Measurements from ENCODE around the gene KRT80. TPM values are rescaled to one million over a fixed set of nuclear protein-coding genes. Genes with fewer than 3 reads are reported as not detected.

Gene KRT80
- polyA plus RNA-seq, 2 of the 4 experiments (the other 2 are of a cell fraction), result 38.3 to 63.1 TPM

DNA sequence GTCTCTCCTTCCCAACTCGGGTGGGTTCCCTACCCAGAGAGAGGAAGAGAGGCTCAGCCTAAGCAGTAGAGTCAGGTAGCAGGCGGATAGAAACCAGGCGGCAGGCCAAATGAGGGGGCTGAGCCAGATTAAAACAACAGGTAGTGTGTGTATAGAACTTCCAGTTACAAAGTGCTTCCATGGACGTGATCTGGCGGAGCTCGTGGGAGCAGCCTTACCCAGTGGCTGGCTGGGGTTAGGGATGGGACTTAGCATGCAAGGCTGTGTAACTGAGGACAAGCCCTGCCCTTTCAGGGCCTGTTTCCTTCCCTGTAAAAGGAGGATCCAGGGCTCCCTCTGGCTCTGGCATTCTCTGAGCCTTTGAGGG is 8.3 kb downstream of the KRT80 start (continued):
- TF ChIP-seq, protein P1, sequence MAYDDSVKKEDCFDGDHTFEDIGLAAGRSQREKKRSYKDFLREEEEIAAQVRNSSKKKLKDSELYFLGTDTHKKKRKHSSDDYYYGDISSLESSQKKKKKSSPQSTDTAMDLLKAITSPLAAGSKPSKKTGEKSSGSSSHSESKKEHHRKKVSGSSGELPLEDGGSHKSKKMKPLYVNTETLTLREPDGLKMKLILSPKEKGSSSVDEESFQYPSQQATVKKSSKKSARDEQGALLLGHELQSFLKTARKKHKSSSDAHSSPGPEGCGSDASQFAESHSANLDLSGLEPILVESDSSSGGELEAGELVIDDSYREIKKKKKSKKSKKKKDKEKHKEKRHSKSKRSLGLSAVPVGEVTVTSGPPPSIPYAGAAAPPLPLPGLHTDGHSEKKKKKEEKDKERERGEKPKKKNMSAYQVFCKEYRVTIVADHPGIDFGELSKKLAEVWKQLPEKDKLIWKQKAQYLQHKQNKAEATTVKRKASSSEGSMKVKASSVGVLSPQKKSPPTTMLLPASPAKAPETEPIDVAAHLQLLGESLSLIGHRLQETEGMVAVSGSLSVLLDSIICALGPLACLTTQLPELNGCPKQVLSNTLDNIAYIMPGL (CRISPR knock-in tag; IDR thresholded peaks at IDR 0.05; ENCODE audit: borderline replicate concordance), result no peak
- TF ChIP-seq HOXB5 (CRISPR knock-in tag; IDR thresholded peaks at IDR 0.05) (no peak), ESRRA (IDR thresholded peaks at IDR 0.05; ENCODE audit: borderline replicate concordance, low read length) (no peak), MAZ (IDR thresholded peaks at IDR 0.05; ENCODE audit: borderline replicate concordance, low read depth, low read length) (no peak), SREBF2 (IDR thresholded peaks at IDR 0.05) (no peak), KDM1A (IDR thresholded peaks at IDR 0.05; ENCODE audit: low read depth) (no peak)
- TF ChIP-seq, protein P2, sequence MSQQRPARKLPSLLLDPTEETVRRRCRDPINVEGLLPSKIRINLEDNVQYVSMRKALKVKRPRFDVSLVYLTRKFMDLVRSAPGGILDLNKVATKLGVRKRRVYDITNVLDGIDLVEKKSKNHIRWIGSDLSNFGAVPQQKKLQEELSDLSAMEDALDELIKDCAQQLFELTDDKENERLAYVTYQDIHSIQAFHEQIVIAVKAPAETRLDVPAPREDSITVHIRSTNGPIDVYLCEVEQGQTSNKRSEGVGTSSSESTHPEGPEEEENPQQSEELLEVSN (IDR thresholded peaks at IDR 0.05; ENCODE audit: borderline replicate concordance, low read depth), result no peak
- TF ChIP-seq, protein P3, sequence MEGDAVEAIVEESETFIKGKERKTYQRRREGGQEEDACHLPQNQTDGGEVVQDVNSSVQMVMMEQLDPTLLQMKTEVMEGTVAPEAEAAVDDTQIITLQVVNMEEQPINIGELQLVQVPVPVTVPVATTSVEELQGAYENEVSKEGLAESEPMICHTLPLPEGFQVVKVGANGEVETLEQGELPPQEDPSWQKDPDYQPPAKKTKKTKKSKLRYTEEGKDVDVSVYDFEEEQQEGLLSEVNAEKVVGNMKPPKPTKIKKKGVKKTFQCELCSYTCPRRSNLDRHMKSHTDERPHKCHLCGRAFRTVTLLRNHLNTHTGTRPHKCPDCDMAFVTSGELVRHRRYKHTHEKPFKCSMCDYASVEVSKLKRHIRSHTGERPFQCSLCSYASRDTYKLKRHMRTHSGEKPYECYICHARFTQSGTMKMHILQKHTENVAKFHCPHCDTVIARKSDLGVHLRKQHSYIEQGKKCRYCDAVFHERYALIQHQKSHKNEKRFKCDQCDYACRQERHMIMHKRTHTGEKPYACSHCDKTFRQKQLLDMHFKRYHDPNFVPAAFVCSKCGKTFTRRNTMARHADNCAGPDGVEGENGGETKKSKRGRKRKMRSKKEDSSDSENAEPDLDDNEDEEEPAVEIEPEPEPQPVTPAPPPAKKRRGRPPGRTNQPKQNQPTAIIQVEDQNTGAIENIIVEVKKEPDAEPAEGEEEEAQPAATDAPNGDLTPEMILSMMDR (IDR thresholded peaks at IDR 0.05), result no peak

DNA sequence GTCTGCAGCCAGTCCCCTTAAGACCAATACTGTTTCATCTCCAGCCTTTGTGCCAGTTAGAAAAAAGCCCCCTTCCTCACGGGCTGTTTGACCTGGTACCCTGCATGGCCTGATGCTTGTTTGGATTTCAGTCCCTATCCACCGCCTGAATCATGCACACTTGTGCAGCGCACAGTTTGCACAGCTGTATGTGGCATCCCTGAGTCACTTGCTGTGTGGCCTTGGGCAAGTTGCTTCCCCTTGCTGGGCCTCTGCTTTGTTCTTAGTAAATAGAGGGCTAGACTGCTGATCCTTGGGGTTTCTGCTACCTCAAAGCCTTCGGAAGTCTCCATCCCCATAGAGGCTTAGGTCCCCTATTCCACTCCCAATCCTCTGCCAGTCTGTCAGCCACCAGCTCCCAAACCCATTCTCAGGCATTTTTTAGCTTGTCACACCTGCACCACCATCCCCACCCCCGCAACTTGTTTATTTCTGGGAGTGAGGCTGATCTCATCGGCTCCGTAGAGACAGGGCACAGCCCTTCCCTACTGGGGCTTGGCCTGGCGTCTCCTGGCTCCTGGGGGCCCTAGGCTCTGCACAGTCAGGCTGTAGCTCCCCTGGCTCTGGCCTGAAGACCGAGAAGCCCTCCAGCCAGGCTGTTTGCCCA is 8.8 kb downstream of the KRT80 start:
- ATAC-seq (peak in 1 of 2 experiments; percentile 6; a peak in 2 of 6 replicates), DNase-seq (ENCODE audit: low read depth in 1 of 2, low spot score in 1 of 2) (no peak), FAIRE-seq (no peak)
- Histone ChIP-seq H3K4me3 (no peak overlapping the region), H3K4me1 (peaks cover 58% of the 10 kb centered on the region), H3K4me2 (peak overlapping the region; percentile 41; the same call in 2 of the 3 replicates), H3K27ac (peak overlapping the region; percentile 2 to 96; a peak in 3 of 6 replicates), H3K9me3 (no peaks in the 10 kb centered on the region)
- POLR2A ChIA-PET, result no interaction called here
- TF ChIP-seq HEYL (CRISPR knock-in tag; IDR thresholded peaks at IDR 0.05) (no peak), GATA3 (IDR thresholded peaks at IDR 0.05; ENCODE audit: borderline replicate concordance) (peak; percentile 29; the same call in 1 of the 2 replicates), CBX2 (IDR thresholded peaks at IDR 0.05; ENCODE audit: borderline replicate concordance, low read depth) (no peak), ZFP36 (IDR thresholded peaks at IDR 0.05; ENCODE audit: borderline replicate concordance, partially characterized antibody) (peak; percentile 75), FOSL2 (IDR thresholded peaks at IDR 0.05) (no peak), FOSL2 (CRISPR knock-in tag; IDR thresholded peaks at IDR 0.05) (peak; percentile 39; the same call in 1 of the 2 replicates)
- 49% methylated on average over 9 of the region's 9 CpGs for WGBS (ENCODE audit: missing lambda C conversion rate)
- CTCF ChIA-PET, result interaction anchor here (1.0 to 1.5 kb wide), 2 partner anchors 189 to 697 kb away, joined by 3 read pairs; no protein-coding TSS in a partner anchor

DNA sequence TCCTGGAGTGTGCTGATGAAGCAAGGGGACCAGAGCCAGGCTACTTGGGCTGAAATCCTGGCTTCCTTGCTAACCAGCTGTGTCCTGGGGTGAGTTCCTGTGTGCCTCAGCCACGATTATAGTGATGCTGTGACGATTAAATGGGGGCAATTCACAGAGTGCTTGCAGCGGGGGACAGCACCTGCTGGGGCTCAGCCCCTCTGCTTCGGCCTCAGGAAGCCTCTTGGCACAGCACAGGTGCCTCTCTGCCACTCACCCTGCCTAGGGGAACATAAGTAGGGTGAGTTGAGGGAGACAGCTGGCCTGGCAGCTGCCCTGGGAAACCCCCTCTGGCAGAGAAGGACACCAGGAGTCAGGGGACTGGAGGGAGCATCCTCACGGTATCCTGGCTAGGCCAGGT is 9.4 kb downstream of the KRT80 start:
- FAIRE-seq (no peak), ATAC-seq (no peak), DNase-seq (ENCODE audit: low read depth in 1 of 2, low spot score in 1 of 2) (no peak)
- Histone ChIP-seq H3K9me3 (no peaks in the 10 kb centered on the region), H3K4me2 (no peak overlapping the region; the same call in 2 of the 3 replicates), H3K4me1 (peaks cover 52% of the 10 kb centered on the region), H3K27ac (peak overlapping the region in 1 of 2 experiments; percentile 96; a peak in 3 of 6 replicates), H3K4me3 (no peak overlapping the region)
- TF ChIP-seq, protein P2 (IDR thresholded peaks at IDR 0.05; ENCODE audit: borderline replicate concordance, low read depth), result no peak
- TF ChIP-seq FOSB (CRISPR knock-in tag; IDR thresholded peaks at IDR 0.05), result no peak
- TF ChIP-seq POLR2A (IDR thresholded peaks at IDR 0.05; ENCODE audit: low read length), result no peak
- TF ChIP-seq, protein P4, sequence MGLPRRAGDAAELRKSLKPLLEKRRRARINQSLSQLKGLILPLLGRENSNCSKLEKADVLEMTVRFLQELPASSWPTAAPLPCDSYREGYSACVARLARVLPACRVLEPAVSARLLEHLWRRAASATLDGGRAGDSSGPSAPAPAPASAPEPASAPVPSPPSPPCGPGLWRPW (IDR thresholded peaks at IDR 0.05), result no peak
- TF ChIP-seq NFE2L2 (conservative IDR thresholded peaks at IDR 0.05; ENCODE audit: low read length), result no peak
- no peak for TF ChIP-seq RARB (CRISPR knock-in tag; IDR thresholded peaks at IDR 0.05)
- 80% methylated on average over 5 of the region's 5 CpGs for WGBS (ENCODE audit: missing lambda C conversion rate)
- ChIA-PET POLR2A (no interaction called here), CTCF (interaction anchor here (1.5 kb wide), 1 partner anchor 190 kb away, joined by 3 read pairs; no protein-coding TSS in a partner anchor)
